HG02588 (cell line): Measurements from ENCODE around the gene NANS.
"Not testable (repeated sequence)": the region's sequence is repeated elsewhere in the genome, so short reads cannot be mapped to it uniquely, and the experiment has no call there.

Experiments
- ATAC-seq: cut with Tn5 transposase; IDR thresholded peaks from one replicate; pipeline ENCODE4 v1.9.1; 2021; ENCODE audit warnings: mild to moderate bottlenecking, moderate library complexity; ENCODE audit not compliant: unreplicated experiment

The NANS gene

DNA sequence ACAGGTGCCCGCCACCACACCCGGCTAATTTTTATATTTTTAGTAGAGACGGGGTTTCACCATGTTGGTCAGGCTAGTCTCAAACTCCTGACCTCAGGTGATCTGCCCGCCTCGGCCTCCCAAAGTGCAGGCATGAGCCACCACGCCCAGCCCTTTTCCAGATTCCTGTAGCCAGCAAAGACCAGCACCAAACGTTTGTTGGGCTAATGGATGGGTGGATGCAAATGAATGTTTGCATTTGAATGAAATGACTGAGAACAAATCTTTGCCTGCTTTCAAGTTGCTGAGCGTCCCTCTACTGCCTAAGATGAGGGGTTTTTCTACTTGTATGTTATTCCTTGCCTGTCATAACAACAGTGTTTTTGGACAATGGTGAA, 20.0 kb downstream of the NANS start:
- not testable (repeated sequence) for ATAC-seq

GRCh38 chr9:98078895-98079294, 22.4 kb downstream of the NANS start:
- no peak for ATAC-seq

DNA sequence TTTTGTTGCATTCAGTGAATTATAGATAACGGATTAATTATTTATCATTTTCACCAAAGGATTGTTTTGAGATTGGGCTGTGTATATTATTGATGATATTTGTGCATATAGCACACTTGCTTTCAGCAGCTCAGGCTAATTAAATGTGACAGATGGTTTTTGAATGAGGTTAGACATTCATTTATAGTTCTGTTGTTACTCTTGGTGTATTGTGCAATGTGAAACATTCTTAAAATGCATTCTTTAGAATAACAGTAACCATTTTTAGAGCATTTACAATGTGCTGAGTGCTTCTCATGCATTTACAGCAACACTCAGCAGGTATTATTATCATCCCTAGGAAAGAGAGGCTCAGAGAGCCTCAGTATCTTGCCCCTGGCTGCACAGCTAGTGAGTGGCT, 23.8 kb downstream of the NANS start:
- ATAC-seq: no peak

DNA sequence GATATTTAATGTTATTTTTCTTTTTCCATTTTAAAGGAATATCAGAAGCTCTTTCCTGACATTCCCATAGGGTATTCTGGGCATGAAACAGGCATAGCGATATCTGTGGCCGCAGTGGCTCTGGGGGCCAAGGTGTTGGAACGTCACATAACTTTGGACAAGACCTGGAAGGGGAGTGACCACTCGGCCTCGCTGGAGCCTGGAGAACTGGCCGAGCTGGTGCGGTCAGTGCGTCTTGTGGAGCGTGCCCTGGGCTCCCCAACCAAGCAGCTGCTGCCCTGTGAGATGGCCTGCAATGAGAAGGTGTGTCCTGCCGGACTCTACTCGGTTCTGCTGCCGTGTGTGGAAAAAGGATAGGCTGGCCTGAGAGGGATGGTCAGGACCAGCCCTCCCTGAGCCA, 24.2 kb downstream of the NANS start:
- ATAC-seq: no peak

- ATAC-seq: no peak
These were observed 25.1 kb downstream of the NANS start for GRCh38 chr9:98081477-98082219.

DNA sequence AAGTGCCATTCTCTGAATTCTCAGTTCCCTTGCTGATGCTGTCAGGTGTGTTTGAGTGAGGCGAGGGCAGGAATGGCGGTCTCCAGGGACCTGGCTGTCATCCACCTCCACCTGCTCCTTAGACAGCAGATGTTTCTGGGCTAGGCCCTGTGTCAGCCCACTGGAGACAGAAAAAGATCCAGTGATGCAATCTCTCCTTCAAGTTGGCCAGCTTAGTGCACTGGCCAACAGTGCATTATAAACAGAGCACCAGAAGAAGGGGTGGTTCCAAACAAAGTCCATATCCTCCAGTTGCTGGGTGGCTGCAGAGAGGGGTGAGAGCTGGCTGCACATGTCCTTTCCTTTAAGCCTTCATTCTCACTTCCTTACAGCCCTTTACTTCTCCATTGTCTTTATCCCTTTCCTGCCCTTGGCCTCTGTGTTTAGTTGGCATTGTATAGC, 26.5 kb downstream of the NANS start:
- no peak for ATAC-seq

- ATAC-seq: no peak
These were observed 27.1 kb downstream of the NANS start for GRCh38 chr9:98083566-98084183.

DNA sequence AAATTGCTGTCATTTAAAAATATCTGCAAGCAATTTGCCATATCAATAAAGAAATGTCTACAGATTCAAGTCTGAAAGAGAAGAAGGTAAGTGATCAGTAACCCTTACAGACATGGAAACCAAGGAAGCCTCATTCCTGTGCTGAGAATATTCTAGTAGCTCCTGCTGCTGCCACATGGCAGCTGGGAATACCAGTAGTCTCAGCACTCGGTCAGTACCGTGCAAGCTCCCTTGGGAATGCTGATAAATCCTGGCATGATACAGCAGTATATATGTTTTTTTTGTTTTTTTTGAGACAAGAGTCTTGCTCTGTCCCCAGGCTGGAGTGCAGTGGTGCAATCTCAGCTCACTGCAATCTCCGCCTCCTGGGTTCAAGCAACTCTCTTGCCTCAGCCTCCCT, 27.9 kb downstream of the NANS start:
- ATAC-seq: no peak

GRCh38 chr9:98085058-98085457, 28.5 kb downstream of the NANS start:
- ATAC-seq: no peak

GRCh38 chr9:98085944-98086343, 29.4 kb downstream of the NANS start:
- ATAC-seq: no peak

GRCh38 chr9:98086461-98086860, 29.9 kb downstream of the NANS start:
- ATAC-seq: no peak

DNA sequence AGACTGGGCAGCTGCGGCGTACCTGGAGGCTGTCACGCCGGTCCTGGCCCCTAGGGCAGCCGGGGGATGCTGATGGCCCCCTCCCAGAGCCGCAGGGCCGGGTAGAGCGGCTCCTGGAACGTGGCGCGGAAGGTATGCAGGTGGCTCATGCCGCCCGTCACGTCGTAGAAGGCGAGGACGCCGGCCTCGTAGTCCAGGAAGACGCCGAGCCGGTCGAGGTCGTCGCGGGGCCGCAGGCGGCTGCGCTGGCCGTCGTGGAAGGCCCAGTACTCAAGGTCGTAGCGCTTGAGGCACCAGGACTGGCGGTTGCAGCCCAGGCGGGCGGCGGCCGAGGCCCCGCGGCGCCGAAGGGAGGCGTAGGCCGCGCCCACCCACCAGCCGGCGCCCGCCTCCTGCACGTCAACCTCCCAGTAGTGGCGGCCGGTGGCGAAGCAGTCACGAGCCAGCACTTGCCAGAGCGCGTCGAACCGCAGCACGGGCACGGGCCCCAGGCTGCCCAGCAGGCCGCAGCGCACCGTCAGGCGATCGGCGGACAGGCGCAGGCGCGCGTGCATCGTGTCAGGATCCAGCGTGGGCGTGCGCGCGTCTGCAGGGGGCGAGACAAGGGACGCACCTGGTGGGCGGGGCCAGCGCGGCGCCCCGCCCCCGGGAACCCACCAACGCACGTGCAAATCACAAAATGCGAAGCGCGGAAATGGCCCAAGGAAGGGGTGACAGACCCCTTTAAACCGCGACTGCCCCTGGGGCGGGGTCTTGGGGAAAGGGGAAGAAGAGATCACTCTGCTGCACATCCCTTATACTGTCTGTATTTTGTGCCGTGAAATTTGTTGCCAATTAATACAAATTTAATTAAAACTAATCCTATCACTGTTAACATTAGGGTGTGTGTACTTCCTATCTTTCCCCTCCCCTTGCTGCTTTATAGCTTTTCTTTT, 31.2 kb downstream of the NANS start:
- no peak for ATAC-seq

- ATAC-seq: not testable (repeated sequence)
These were observed 34.1 kb downstream of the NANS start for GRCh38 chr9:98090674-98091073.

- no peak for ATAC-seq
These were observed 35.4 kb downstream of the NANS start for GRCh38 chr9:98091735-98092612.

DNA sequence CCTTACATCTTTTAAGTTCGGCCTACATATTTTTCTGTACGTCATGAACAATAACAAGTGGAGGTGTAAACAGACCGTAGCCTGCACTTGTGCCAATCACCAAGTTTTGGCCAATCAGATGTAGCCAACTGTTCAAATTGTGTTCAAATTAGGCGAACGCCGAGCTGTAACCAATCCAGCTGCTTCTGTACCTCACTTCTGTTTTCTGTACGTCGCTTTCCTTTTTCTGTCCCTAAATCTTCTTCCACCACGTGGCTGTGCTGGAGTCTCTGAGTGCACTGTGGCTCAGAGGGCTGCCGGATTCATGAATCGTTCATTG, 36.0 kb downstream of the NANS start:
- no peak for ATAC-seq

- no peak for ATAC-seq
These were observed 37.8 kb downstream of the NANS start for GRCh38 chr9:98094316-98094715.

- ATAC-seq: no peak
These were observed 38.3 kb downstream of the NANS start for GRCh38 chr9:98094851-98095250.

GRCh38 chr9:98095401-98095800, 38.9 kb downstream of the NANS start:
- ATAC-seq: no peak

DNA sequence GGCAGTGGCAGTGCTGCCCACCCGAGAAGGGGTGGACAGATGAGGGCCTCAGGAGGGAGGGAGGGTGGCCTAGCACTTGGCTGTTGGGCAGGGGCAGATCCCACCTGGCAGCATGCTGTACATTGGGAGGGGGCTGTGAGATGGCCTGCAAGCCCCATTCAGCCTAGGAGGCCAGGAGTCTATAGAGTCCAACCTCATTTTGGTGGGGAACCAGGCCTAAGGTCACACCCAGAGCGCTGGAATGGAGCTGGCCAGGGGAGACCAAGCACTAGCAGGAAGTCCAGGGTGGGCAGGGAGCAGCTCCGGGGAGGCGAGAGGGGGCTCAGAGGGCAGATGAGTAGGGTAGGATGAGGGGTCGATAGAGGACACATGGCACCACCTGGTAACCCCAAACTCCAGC, 39.6 kb downstream of the NANS start:
- no peak for ATAC-seq

DNA sequence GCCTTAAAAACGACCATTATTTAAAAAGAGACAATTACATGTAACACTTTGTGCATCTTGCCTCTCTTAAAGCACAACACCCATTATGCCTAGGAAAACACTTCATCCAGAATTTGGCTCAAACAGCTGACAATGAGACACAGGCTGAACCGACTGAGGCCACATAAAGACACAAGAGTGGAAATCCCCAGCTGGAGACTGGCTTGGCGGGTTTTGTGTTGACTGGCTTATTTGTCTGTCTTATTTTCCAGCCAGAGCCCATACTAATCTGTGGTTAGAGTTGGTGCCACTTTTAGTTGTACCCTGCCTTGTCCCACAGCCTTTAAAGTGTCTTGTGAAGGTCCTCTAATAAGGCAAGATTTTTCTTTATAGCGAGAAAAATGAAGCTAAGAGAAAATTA, 41.3 kb downstream of the NANS start:
- no peak for ATAC-seq

GRCh38 chr9:98099346-98099745, 42.8 kb downstream of the NANS start:
- ATAC-seq: no peak
